ENCODE results near the gene CDC27.

- no peak for TF ChIP-seq CTCF (IDR thresholded peaks at IDR 0.05 in 4 of 5, conservative IDR thresholded peaks at IDR 0.05 in 1 of 5)
- TF ChIP-seq POLR2A (IDR thresholded peaks at IDR 0.05) = no peak
These were observed 46.4 kb upstream of the CDC27 start for GRCh38 chr17:47235506-47235905.
